Thymus (tissue), 11 donors: ENCODE results near the gene SMARCA5. TPM values are rescaled to one million over a fixed set of nuclear protein-coding genes. Genes with fewer than 3 reads are reported as not detected.

Experiments
- DNase-seq, 9 donors: peaks; one replicate each; pipeline ENCODE4 v3.0.0-alpha.2; 2013; ENCODE audit warnings: low spot score in 9 of 9, low read depth in 6 of 9, missing footprints in 1 of 9
- H3K27ac ChIP-seq, 2 donors: one replicate each; pipeline ENCODE4 v1.5.1; 2013; ENCODE audit warnings: control low read depth in 1 of 2, low read depth in 1 of 2, low read length in 1 of 2, mild to moderate bottlenecking in 1 of 2, moderate library complexity in 1 of 2
- H3K27me3 ChIP-seq, 2 donors: one replicate each; pipeline ENCODE4 v1.5.1; 2013; ENCODE audit warnings: low read length in 1 of 2; ENCODE audit not compliant: control insufficient read depth in 2 of 2, insufficient read depth in 1 of 2
- H3K36me3 ChIP-seq, 2 donors: one replicate each; pipeline ENCODE4 v1.5.1; 2013; ENCODE audit warnings: low read length in 1 of 2, mild to moderate bottlenecking in 1 of 2, moderate library complexity in 1 of 2; ENCODE audit not compliant: control insufficient read depth in 2 of 2, insufficient read depth in 2 of 2
- H3K4me1 ChIP-seq, 2 donors: one replicate each; pipeline ENCODE4 v1.5.1; 2013; ENCODE audit warnings: low read length in 2 of 2; ENCODE audit not compliant: control insufficient read depth in 2 of 2, insufficient read depth in 2 of 2
- H3K4me3 ChIP-seq, 2 donors: one replicate each; pipeline ENCODE4 v1.5.1; 2013; ENCODE audit warnings: low read length in 2 of 2, control low read depth in 1 of 2, mild to moderate bottlenecking in 1 of 2
- H3K9me3 ChIP-seq, 2 donors: one replicate each; pipeline ENCODE4 v1.5.1; 2013; ENCODE audit warnings: low read length in 1 of 2, mild to moderate bottlenecking in 1 of 2; ENCODE audit not compliant: control insufficient read depth in 2 of 2, insufficient read depth in 1 of 2
- WGBS: extraction: QIAGEN DNeasy Blood & Tissue Kit; methylation state at CpG from one replicate; pipeline ENCODE4 v1.1.7; 2013; 5-methylcytosine and 5-hydroxymethylcytosine counted together
- polyA plus RNA-seq: library from polyadenylated mRNA; stranded (reverse); fragments of 200-250 nt; gene quantifications from one replicate; pipeline ENCODE4 v1.2.3, GENCODE V29; 2013
- total RNA-seq: library from RNA; stranded (reverse); fragments of 120-200 nt; gene quantifications from one replicate; pipeline ENCODE4 v1.2.4, GENCODE V29; 2013
- donor health status: healthy.

The SMARCA5 gene
- total and polyA plus RNA-seq, 2 donors, result 26.4 to 69.3 TPM

- no peaks in the 10 kb centered on the region for H3K36me3 ChIP-seq
- no peak overlapping the region for H3K4me3 ChIP-seq
- H3K27me3 ChIP-seq, result no peaks in the 10 kb centered on the region
- no peak overlapping the region for H3K27ac ChIP-seq
- DNase-seq, result no peak
- H3K9me3 ChIP-seq, result peaks cover 0 to 4% of the 10 kb centered on the region in 2 donors
- peaks cover 3 to 4% of the 10 kb centered on the region in 2 donors for H3K4me1 ChIP-seq
Observed at GRCh38 chr4:143587703-143588102, 74.2 kb downstream of the SMARCA5 start.

GRCh38 chr4:143597276-143597675, 83.8 kb downstream of the SMARCA5 start:
- no peaks in the 10 kb centered on the region for H3K4me1 ChIP-seq
- no peaks in the 10 kb centered on the region for H3K36me3 ChIP-seq
- H3K27ac ChIP-seq, result no peak overlapping the region
- H3K9me3 ChIP-seq, result peaks cover 0 to 4% of the 10 kb centered on the region in 2 donors
- DNase-seq, result no peak
- no peaks in the 10 kb centered on the region for H3K27me3 ChIP-seq
- whole genome bisulfite sequencing, result 97% methylated on average over 3 of the region's 3 CpGs
- no peak overlapping the region for H3K4me3 ChIP-seq

- no peak for DNase-seq
- H3K36me3 ChIP-seq, result no peaks in the 10 kb centered on the region
- no peak overlapping the region for H3K27ac ChIP-seq
- H3K4me3 ChIP-seq, result no peak overlapping the region
- no peaks in the 10 kb centered on the region for H3K4me1 ChIP-seq
- H3K9me3 ChIP-seq, result peaks cover 0 to 4% of the 10 kb centered on the region in 2 donors
- H3K27me3 ChIP-seq, result no peaks in the 10 kb centered on the region
Observed at GRCh38 chr4:143598816-143599215, 85.3 kb downstream of the SMARCA5 start.

GRCh38 chr4:143599827-143600226, 86.3 kb downstream of the SMARCA5 start:
- Histone ChIP-seq H3K27ac (no peak overlapping the region), H3K36me3 (no peaks in the 10 kb centered on the region), H3K27me3 (no peaks in the 10 kb centered on the region), H3K4me1 (no peaks in the 10 kb centered on the region), H3K4me3 (no peak overlapping the region), H3K9me3 (no peaks in the 10 kb centered on the region)
- 96% methylated on average over 1 of the region's 1 CpG for WGBS
- DNase-seq, result no peak

- Histone ChIP-seq H3K27ac (no peak overlapping the region), H3K9me3 (no peaks in the 10 kb centered on the region), H3K4me3 (no peak overlapping the region), H3K4me1 (no peaks in the 10 kb centered on the region), H3K36me3 (no peaks in the 10 kb centered on the region), H3K27me3 (no peaks in the 10 kb centered on the region)
- no peak for DNase-seq
- 67% methylated on average over 3 of the region's 3 CpGs for WGBS
Observed at GRCh38 chr4:143606480-143606879, 93.0 kb downstream of the SMARCA5 start.

Other genes with a start within 250 kb of the SMARCA5 start
- 6.9 TPM for gene GAB1, start 176.8 kb upstream of the SMARCA5 start, total RNA-seq
- gene GAB1, start 176.8 kb upstream of the SMARCA5 start, polyA plus RNA-seq, result 3.9 TPM
- 0.71 TPM for gene FREM3, start 187.0 kb downstream of the SMARCA5 start, total RNA-seq
- 0.23 TPM for gene FREM3, start 187.0 kb downstream of the SMARCA5 start, polyA plus RNA-seq